Epithelial cell of esophagus (primary cell): ENCODE results near the gene RBFOX1.

Experiments used
- DNase-seq: peaks from one replicate; pipeline ENCODE4 v3.0.0; 2010; ENCODE audit warnings: low read depth
- H3K4me3 ChIP-seq: 2 replicates; pipeline ENCODE4 v1.5.1; 2011; ENCODE audit warnings: mild to moderate bottlenecking, low read length, control low read depth
- CTCF ChIP-seq: IDR thresholded peaks from 2 replicates; pipeline ENCODE4 v1.5.1; 2011; ENCODE audit warnings: low read depth, mild to moderate bottlenecking, low read length, control low read depth, inconsistent platforms; ENCODE audit not compliant: insufficient read depth; ENCODE audit errors: missing control alignments

The RBFOX1 gene

GRCh38 chr16:7436306-7436705, 103.7 kb downstream of the RBFOX1 start:
- peak; percentile 37 for DNase-seq
- no peak for TF ChIP-seq CTCF
- no peak overlapping the region for H3K4me3 ChIP-seq

DNA sequence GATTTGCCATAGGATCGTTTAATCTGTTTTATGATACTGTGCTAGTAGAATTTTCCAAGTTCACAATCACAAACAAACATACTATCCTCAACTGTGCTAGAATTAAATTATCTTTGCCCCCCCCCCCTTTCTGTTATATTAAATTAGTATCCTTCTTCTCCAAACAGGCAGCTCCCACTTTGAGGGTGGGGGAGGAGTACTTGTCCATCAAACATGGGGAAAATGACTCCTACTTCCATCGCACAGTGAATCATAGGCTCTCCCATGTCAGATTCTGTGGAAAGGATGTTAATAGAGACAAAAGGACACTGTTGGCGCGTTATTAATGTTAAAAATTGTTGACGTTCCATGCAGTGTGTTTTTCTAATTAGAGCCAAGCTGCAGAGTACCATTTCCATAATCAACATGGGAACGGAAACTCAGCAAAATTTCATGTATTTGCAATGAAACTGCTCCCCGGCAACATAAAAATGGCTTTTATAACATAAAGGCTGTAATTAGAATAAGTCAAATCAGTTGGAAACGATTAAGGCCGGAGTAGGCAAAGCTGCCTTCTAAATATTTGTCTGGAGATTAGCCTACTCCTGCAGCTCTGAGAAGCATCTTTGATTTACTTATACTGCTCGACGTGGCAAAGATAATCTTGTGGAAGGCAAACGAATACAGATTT, 104.6 kb downstream of the RBFOX1 start:
- no peak for DNase-seq
- no peak for TF ChIP-seq CTCF
- no peak overlapping the region for H3K4me3 ChIP-seq

DNA sequence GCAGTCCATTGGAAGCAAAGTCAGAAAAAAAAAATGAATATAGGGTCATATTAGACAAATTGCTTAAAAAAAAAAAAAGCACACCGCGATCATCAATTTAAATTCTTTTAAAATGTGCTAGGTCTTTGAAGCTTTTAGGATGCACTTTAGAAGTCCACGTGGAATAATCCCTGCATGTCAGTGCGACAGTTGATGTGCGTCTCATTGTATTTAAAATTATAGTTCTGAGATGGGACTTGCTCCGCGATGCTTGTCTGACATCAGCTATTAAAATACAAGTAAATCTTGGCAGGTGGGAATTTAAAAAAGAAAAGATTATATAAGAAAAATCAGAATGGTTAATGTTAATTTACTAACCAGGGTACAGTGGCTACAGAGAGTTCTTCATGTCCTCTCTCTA, 105.2 kb downstream of the RBFOX1 start:
- TF ChIP-seq CTCF = no peak
- H3K4me3 ChIP-seq = no peak overlapping the region
- no peak for DNase-seq

GRCh38 chr16:7438601-7439000, 106.0 kb downstream of the RBFOX1 start:
- no peak overlapping the region for H3K4me3 ChIP-seq
- DNase-seq = no peak
- TF ChIP-seq CTCF = no peak

- no peak overlapping the region for H3K4me3 ChIP-seq
- no peak for DNase-seq
- TF ChIP-seq CTCF = no peak
Observed at GRCh38 chr16:7439518-7439917, 106.9 kb downstream of the RBFOX1 start.

DNA sequence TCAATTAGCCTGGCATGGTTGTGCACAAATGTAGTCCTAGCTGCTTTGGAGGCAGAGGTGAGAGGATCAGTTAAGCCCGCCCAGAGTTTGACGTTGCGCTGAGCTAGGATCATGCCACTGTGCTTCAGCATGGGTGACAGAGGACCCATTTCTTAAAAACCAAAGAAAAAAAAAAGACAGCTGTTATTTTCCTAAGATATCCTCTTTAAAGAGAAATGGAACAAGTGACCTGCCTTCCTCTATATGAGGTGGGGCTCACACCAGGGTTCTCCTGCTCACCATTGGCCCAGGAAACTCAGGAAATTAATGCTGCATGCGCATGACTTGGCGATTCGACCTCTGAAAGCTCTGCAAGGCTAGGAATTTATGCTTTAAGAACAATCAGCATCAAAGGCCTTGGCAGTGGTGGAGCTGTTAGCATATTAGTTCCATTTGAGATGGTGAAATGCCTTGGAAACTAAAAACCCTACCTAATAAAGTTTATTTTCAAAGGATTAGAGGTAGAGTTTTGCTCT, 108.3 kb downstream of the RBFOX1 start:
- TF ChIP-seq CTCF = no peak
- DNase-seq = no peak
- no peak overlapping the region for H3K4me3 ChIP-seq

- no peak for DNase-seq
- H3K4me3 ChIP-seq = no peak overlapping the region
- TF ChIP-seq CTCF = no peak
Observed at GRCh38 chr16:7442050-7442449, 109.4 kb downstream of the RBFOX1 start.
